Neural cell (in vitro differentiated cells): ENCODE data around the gene ROS1. TPM values are rescaled to one million over a fixed set of nuclear protein-coding genes. Genes with fewer than 3 reads are reported as not detected.

Experiments used
- H2AFZ ChIP-seq: fragments of 200-600, 300-800 bp; sonication (generic), shearing (Covaris generic); 2 replicates; pipeline ENCODE4 v1.6.0; 2014; ENCODE audit warnings: low read depth, mild to moderate bottlenecking, antibody characterized with exemption, low read length, moderate library complexity
- H3F3A ChIP-seq: fragments of 200-600 bp; shearing (Covaris generic); 2 replicates; pipeline ENCODE4 v1.6.1; 2016; ENCODE audit warnings: mild to moderate bottlenecking, moderate library complexity, mixed read lengths, antibody characterized with exemption, low read length; ENCODE audit not compliant: insufficient read depth, poor library complexity, severe bottlenecking
- H3K27ac ChIP-seq: fragments of 200-600, 300-800 bp; sonication (generic), shearing (Covaris generic); 2 replicates; pipeline ENCODE4 v1.5.1; 2014; ENCODE audit warnings: mild to moderate bottlenecking, low read length, moderate library complexity
- H3K27me3 ChIP-seq: fragments of 300-800, 200-600 bp; sonication (generic), shearing (Covaris generic); 2 replicates; pipeline ENCODE4 v1.6.0; 2014; ENCODE audit warnings: mild to moderate bottlenecking, low read depth, low read length, moderate library complexity; ENCODE audit not compliant: insufficient read depth
- H3K36me3 ChIP-seq: fragments of 300-800, 200-600 bp; sonication (generic), shearing (Covaris generic); 2 replicates; pipeline ENCODE4 v1.5.1; 2014; ENCODE audit warnings: mild to moderate bottlenecking, antibody characterized with exemption, low read length, moderate library complexity; ENCODE audit not compliant: insufficient read depth
- H3K4me2 ChIP-seq: fragments of 300-800, 200-600 bp; sonication (generic), shearing (Covaris generic); 2 replicates; pipeline ENCODE4 v1.6.0; 2014; ENCODE audit warnings: mild to moderate bottlenecking, low read length
- H3K4me3 ChIP-seq: fragments of 300-800, 200-600 bp; sonication (generic), shearing (Covaris generic); 2 replicates; pipeline ENCODE4 v1.5.1; 2014; ENCODE audit warnings: mild to moderate bottlenecking, low read length, moderate library complexity
- H3K79me2 ChIP-seq: fragments of 200-600 bp; shearing (Covaris generic); replicated peaks from 2 replicates; pipeline ENCODE4 v1.6.0; 2014; ENCODE audit warnings: mild to moderate bottlenecking, low read length, moderate library complexity; ENCODE audit not compliant: insufficient read depth
- H3K9ac ChIP-seq: fragments of 300-800, 200-600 bp; sonication (generic), shearing (Covaris generic); 2 replicates; pipeline ENCODE4 v1.6.1; 2016; ENCODE audit warnings: mild to moderate bottlenecking, low read length, mixed read lengths
- H3K9me2 ChIP-seq: fragments of 200-600 bp; shearing (Covaris generic); 2 replicates; pipeline ENCODE4 v1.6.1; 2016; ENCODE audit warnings: mild to moderate bottlenecking, low read length, mixed read lengths; ENCODE audit not compliant: insufficient read depth
- H3K9me3 ChIP-seq: fragments of 200-600, 300-800 bp; sonication (generic), shearing (Covaris generic); 2 replicates; pipeline ENCODE4 v1.6.1; 2016; ENCODE audit warnings: mild to moderate bottlenecking, mixed run types, low read length, moderate library complexity, mixed read lengths
- H4K20me1 ChIP-seq: fragments of 200-600 bp; shearing (Covaris generic); 2 replicates; pipeline ENCODE4 v1.6.1; 2016; ENCODE audit warnings: mild to moderate bottlenecking, mixed run types; ENCODE audit not compliant: insufficient read depth
- CTCF ChIP-seq: fragments of 450-650 bp; IDR thresholded peaks from 2 replicates; pipeline ENCODE4 v1.5.1; 2014; ENCODE audit warnings: antibody characterized with exemption, mild to moderate bottlenecking, moderate library complexity; ENCODE audit not compliant: poor library complexity, severe bottlenecking
- EP300 ChIP-seq: fragments of 450-650 bp; conservative IDR thresholded peaks from 2 replicates; pipeline ENCODE4 v1.6.1; 2014; ENCODE audit warnings: antibody characterized with exemption, mild to moderate bottlenecking, moderate library complexity; ENCODE audit not compliant: poor library complexity, severe bottlenecking
- EZH2 ChIP-seq: fragments of 200-600, 300-800 bp; shearing (Covaris generic), sonication (generic); IDR thresholded peaks from 2 replicates; pipeline ENCODE4 v1.6.1; 2014; ENCODE audit warnings: antibody characterized with exemption, low read length, borderline replicate concordance, mild to moderate bottlenecking; ENCODE audit not compliant: insufficient read depth, poor library complexity, severe bottlenecking
- MXI1 ChIP-seq: fragments of 450-650 bp; conservative IDR thresholded peaks from 2 replicates; pipeline ENCODE4 v1.6.1; 2014; ENCODE audit warnings: antibody characterized with exemption, mild to moderate bottlenecking; ENCODE audit not compliant: poor library complexity, severe bottlenecking
- POLR2AphosphoS5 ChIP-seq: IDR thresholded peaks from 2 replicates; pipeline ENCODE4 v1.6.1; 2012
- RAD21 ChIP-seq: fragments of 450-650 bp; conservative IDR thresholded peaks from 2 replicates; pipeline ENCODE4 v1.6.1; 2014; ENCODE audit warnings: antibody characterized with exemption, mild to moderate bottlenecking, moderate library complexity
- REST ChIP-seq: IDR thresholded peaks from 2 replicates; pipeline ENCODE4 v1.6.1; 2012; ENCODE audit warnings: borderline replicate concordance
- SMC3 ChIP-seq: fragments of 450-650 bp; conservative IDR thresholded peaks from 2 replicates; pipeline ENCODE4 v1.6.1; 2014; ENCODE audit warnings: antibody characterized with exemption, mild to moderate bottlenecking, moderate library complexity; ENCODE audit not compliant: poor library complexity
- TAF1 ChIP-seq: IDR thresholded peaks from 2 replicates; pipeline ENCODE4 v1.6.1; 2012; ENCODE audit warnings: low read depth
- polyA plus RNA-seq: library from polyadenylated mRNA; depleted of rRNA; stranded (reverse); fragments of >200 nt; gene quantifications from 2 replicates; pipeline ENCODE4 v1.2.3, GENCODE V29; 2014

Gene ROS1
- polyA plus RNA-seq, 1 donor from 2014 or later = not detected

GRCh38 chr6:117275205-117275604 lies 150.5 kb downstream of the ROS1 start:
- H3K27me3 ChIP-seq = peaks cover 57% of the 10 kb centered on the region

GRCh38 chr6:117272891-117273290 lies 152.9 kb downstream of the ROS1 start:
- Histone ChIP-seq H3K36me3 (no peaks in the 10 kb centered on the region), H3F3A (no peaks in the 10 kb centered on the region), H3K9me3 (no peaks in the 10 kb centered on the region), H3K9me2 (no peaks in the 10 kb centered on the region), H3K79me2 (no peaks in the 10 kb centered on the region), H4K20me1 (no peaks in the 10 kb centered on the region), H2AFZ (no peak overlapping the region), H3K4me3 (no peak overlapping the region), H3K4me2 (no peak overlapping the region), H3K27ac (no peak overlapping the region), H3K9ac (no peak overlapping the region), H3K27me3 (peaks cover 80% of the 10 kb centered on the region)
- TF ChIP-seq POLR2AphosphoS5 (no peak), CTCF (no peak), MXI1 (no peak), REST (no peak), EZH2 (no peak), EP300 (no peak)

More at GRCh38 chr6:117275205-117275604, 150.5 kb downstream of the ROS1 start:
- Histone ChIP-seq H4K20me1 (no peaks in the 10 kb centered on the region), H3K9me3 (no peaks in the 10 kb centered on the region), H3K27ac (no peak overlapping the region), H3K79me2 (no peaks in the 10 kb centered on the region), H3K9ac (no peak overlapping the region), H3K4me2 (no peak overlapping the region), H3K4me3 (no peak overlapping the region), H3K36me3 (no peaks in the 10 kb centered on the region), H3F3A (no peaks in the 10 kb centered on the region), H2AFZ (no peak overlapping the region), H3K9me2 (no peaks in the 10 kb centered on the region)
- TF ChIP-seq MXI1 (no peak), SMC3 (no peak), EP300 (no peak), POLR2AphosphoS5 (no peak), RAD21 (no peak), REST (no peak), EZH2 (no peak), TAF1 (no peak), CTCF (no peak)
